ENCODE results near the gene PHF21B.

PHF21B gene

GRCh38 chr22:44890416-44891292 is 119.2 kb downstream of the PHF21B start:
- intact Hi-C loops (cut with DNase I), result no loop called here
- peak in 4 of 42 donors; percentile 3 to 22 (median 12) for DNase-seq

GRCh38 chr22:44889255-44889878 is 120.4 kb downstream of the PHF21B start:
- intact Hi-C loops (cut with DNase I), result no loop called here
- peak in 5 of 42 donors; percentile 1 to 30 (median 5) for DNase-seq

GRCh38 chr22:44888491-44889254 is 121.1 kb downstream of the PHF21B start:
- DNase-seq, result peak in 5 of 42 donors; percentile 3 to 21 (median 5)
- intact Hi-C loops (cut with DNase I), result no loop called here

- DNase-seq, result peak in 6 of 42 donors; percentile 3 to 24 (median 12)
- intact Hi-C loops (cut with DNase I), result no loop called here
Observed at GRCh38 chr22:44887941-44888366, 121.9 kb downstream of the PHF21B start.

GRCh38 chr22:44885806-44886360 is 123.9 kb downstream of the PHF21B start:
- peak in 4 of 42 donors; percentile 3 to 18 (median 4) for DNase-seq
- intact Hi-C loops (cut with DNase I), result no loop called here

- intact Hi-C loops (cut with DNase I), result no loop called here
Observed at GRCh38 chr22:44884968-44885805, 124.6 kb downstream of the PHF21B start.

GRCh38 chr22:44884562-44884961 is 125.2 kb downstream of the PHF21B start:
- intact Hi-C loops (cut with DNase I), result no loop called here
- no peak for DNase-seq

More at GRCh38 chr22:44884968-44885805, 124.6 kb downstream of the PHF21B start:
- DNase-seq, result peak in 1 of 42 donors; percentile 20

GRCh38 chr22:44883011-44883421 is 126.8 kb downstream of the PHF21B start:
- intact Hi-C loops (cut with DNase I), result no loop called here
- peak in 2 of 42 donors; percentile 3 to 8 for DNase-seq

GRCh38 chr22:44882226-44882905 is 127.4 kb downstream of the PHF21B start:
- intact Hi-C loops (cut with DNase I), result no loop called here
- DNase-seq, result peak in 3 of 42 donors; percentile 3 to 11 (median 8)

- intact Hi-C loops (cut with DNase I), result no loop called here
- peak in 1 of 42 donors; percentile 2 for DNase-seq
Observed at GRCh38 chr22:44881624-44882023, 128.2 kb downstream of the PHF21B start.

- intact Hi-C loops (cut with DNase I), result no loop called here
- DNase-seq, result no peak
Observed at GRCh38 chr22:44880610-44881290, 129.1 kb downstream of the PHF21B start.

GRCh38 chr22:44879301-44879680 is 130.5 kb downstream of the PHF21B start:
- intact Hi-C loops (cut with DNase I), result no loop called here
- DNase-seq, result peak in 1 of 42 donors; percentile 5

- intact Hi-C loops (cut with DNase I), result no loop called here
- DNase-seq, result no peak
Observed at GRCh38 chr22:44878483-44879300, 131.1 kb downstream of the PHF21B start.

GRCh38 chr22:44876921-44877320 is 132.9 kb downstream of the PHF21B start:
- no peak for DNase-seq
- intact Hi-C loops (cut with DNase I), result no loop called here

- intact Hi-C loops (cut with DNase I), result no loop called here
- DNase-seq, result no peak
Observed at GRCh38 chr22:44871782-44872181, 138.0 kb downstream of the PHF21B start.

- peak; percentile 15 to 89 (median 67) for DNase-seq
- intact Hi-C loops (cut with DNase I), result no loop called here
Observed at GRCh38 chr22:44870021-44870420, 139.8 kb downstream of the PHF21B start.

Data from head of caudate nucleus (tissue), 42 donors.